Kidney (tissue), 14 donors: Measurements from ENCODE around the gene TCERG1L. TPM values are rescaled to one million over a fixed set of nuclear protein-coding genes. Genes with fewer than 3 reads are reported as not detected.

ENCODE experiments used
- DNase-seq, 5 donors: peaks; one replicate each; pipeline ENCODE4 v3.0.0-alpha.2; 2013 to 2020
- FAIRE-seq: peaks from 2 replicates; lab custom pipeline; 2012; peaks lifted over from hg19 to GRCh38; lab: Jason Lieb, UNC
- H3K27ac ChIP-seq, 2 donors: one replicate each; pipeline ENCODE4 v1.7.0; 2013; ENCODE audit warnings: low read depth in 2 of 2, low read length in 2 of 2, inconsistent platforms in 1 of 2
- H3K27me3 ChIP-seq: one replicate; pipeline ENCODE4 v1.7.1; 2013; ENCODE audit warnings: low read length, inconsistent platforms; ENCODE audit not compliant: control insufficient read depth, insufficient read depth
- H3K36me3 ChIP-seq, 3 donors: one replicate each; pipeline versions ENCODE4 v1.7.0 to v1.7.1; 2013; ENCODE audit warnings: low read length in 3 of 3, control low read depth in 1 of 3, inconsistent platforms in 1 of 3; ENCODE audit not compliant: insufficient read depth in 3 of 3, control insufficient read depth in 2 of 3
- H3K4me1 ChIP-seq, 3 donors: one replicate each; pipeline versions ENCODE4 v1.7.0 to v1.7.1; 2013; ENCODE audit warnings: low read length in 3 of 3, inconsistent platforms in 1 of 3, low read depth in 1 of 3; ENCODE audit not compliant: control insufficient read depth in 2 of 3, insufficient read depth in 2 of 3
- H3K4me3 ChIP-seq, 3 donors: one replicate each; pipeline versions ENCODE4 v1.7.0 to v1.8.1; 2013; ENCODE audit warnings: low read length in 3 of 3, control low read depth in 1 of 3, inconsistent platforms in 1 of 3
- H3K9ac ChIP-seq, 3 donors: one replicate each; pipeline versions ENCODE4 v1.7.0 to v1.7.1; 2013; ENCODE audit warnings: low read length in 3 of 3, control low read depth in 1 of 3, inconsistent platforms in 1 of 3
- H3K9me3 ChIP-seq, 3 donors: one replicate each; pipeline versions ENCODE4 v1.7.0 to v1.7.1; 2013; ENCODE audit warnings: low read length in 3 of 3, control low read depth in 1 of 3, inconsistent platforms in 1 of 3; ENCODE audit not compliant: control insufficient read depth in 2 of 3, insufficient read depth in 1 of 3
- intact Hi-C: fragments of 100-400 bp; cut with DNase I; formaldehyde crosslinking; loops from one replicate; pipeline ENCODE4 v1.11.1; 2022
- polyA plus RNA-seq: library from polyadenylated mRNA; stranded (reverse); fragments of 350-450 nt; fragmentation: Illumina TruSeq; extraction: RNeasy Lipid Tissue Mini Kit (QIAGEN cat#74804); gene quantifications from one replicate; pipeline ENCODE4 v1.2.3, GENCODE V29; 2014; ENCODE audit warnings: low read depth, low replicate concordance; ENCODE audit not compliant: insufficient read depth
- total RNA-seq: library from RNA; stranded (reverse); fragmentation: NEBNext Ultra II Directional; extraction: Animal tissue kit (Norgen Biotek cat#: 25700); gene quantifications from one replicate; pipeline ENCODE4 v1.2.1, GENCODE V29; 2021
- TF ChIP-seq, protein P1 (sequence below): IDR thresholded peaks from 3 replicates; pipeline ENCODE4 v1.5.1; 2012; ENCODE audit warnings: mild to moderate bottlenecking, moderate library complexity, borderline replicate concordance; ENCODE audit not compliant: insufficient read depth; ENCODE audit errors: extremely low read depth
- donor health status: control.
- donor health status: control.
- donor health status: control.
- donor health status: control.
- donor health status: control.
- donor health status: DM: yes; HTN: yes; CAD: no.
- donor health status: Normal renal cell carcinoma (clear cell type).

The TCERG1L gene
- total and polyA plus RNA-seq, 2 donors from 2014 or later: not detected

GRCh38 chr10:131218811-131219583, 92.5 kb downstream of the TCERG1L start:
- H3K4me3 ChIP-seq: no peak overlapping the region
- FAIRE-seq (no peak), DNase-seq (peak in 1 of 5 donors; percentile 62)
- no peak overlapping the region for H3K9ac ChIP-seq
- H3K27me3 ChIP-seq: no peaks in the 10 kb centered on the region
- no peaks in the 10 kb centered on the region for H3K4me1 ChIP-seq
- intact Hi-C loops: no loop called here
- no peaks in the 10 kb centered on the region for H3K9me3 ChIP-seq
- no peaks in the 10 kb centered on the region for H3K36me3 ChIP-seq
- no peak overlapping the region for H3K27ac ChIP-seq
- TF ChIP-seq, protein P1, sequence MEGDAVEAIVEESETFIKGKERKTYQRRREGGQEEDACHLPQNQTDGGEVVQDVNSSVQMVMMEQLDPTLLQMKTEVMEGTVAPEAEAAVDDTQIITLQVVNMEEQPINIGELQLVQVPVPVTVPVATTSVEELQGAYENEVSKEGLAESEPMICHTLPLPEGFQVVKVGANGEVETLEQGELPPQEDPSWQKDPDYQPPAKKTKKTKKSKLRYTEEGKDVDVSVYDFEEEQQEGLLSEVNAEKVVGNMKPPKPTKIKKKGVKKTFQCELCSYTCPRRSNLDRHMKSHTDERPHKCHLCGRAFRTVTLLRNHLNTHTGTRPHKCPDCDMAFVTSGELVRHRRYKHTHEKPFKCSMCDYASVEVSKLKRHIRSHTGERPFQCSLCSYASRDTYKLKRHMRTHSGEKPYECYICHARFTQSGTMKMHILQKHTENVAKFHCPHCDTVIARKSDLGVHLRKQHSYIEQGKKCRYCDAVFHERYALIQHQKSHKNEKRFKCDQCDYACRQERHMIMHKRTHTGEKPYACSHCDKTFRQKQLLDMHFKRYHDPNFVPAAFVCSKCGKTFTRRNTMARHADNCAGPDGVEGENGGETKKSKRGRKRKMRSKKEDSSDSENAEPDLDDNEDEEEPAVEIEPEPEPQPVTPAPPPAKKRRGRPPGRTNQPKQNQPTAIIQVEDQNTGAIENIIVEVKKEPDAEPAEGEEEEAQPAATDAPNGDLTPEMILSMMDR: no peak

- FAIRE-seq (no peak), DNase-seq (peak in 1 of 5 donors; percentile 41)
- no peak overlapping the region for H3K9ac ChIP-seq
- no peak overlapping the region for H3K27ac ChIP-seq
- no peak overlapping the region for H3K4me3 ChIP-seq
- H3K4me1 ChIP-seq: no peaks in the 10 kb centered on the region
- TF ChIP-seq, protein P1: no peak
- intact Hi-C loops: no loop called here
- H3K36me3 ChIP-seq: no peaks in the 10 kb centered on the region
- no peaks in the 10 kb centered on the region for H3K9me3 ChIP-seq
- H3K27me3 ChIP-seq: no peaks in the 10 kb centered on the region
Observed at GRCh38 chr10:131216681-131217230, 94.8 kb downstream of the TCERG1L start.

- Histone ChIP-seq H3K4me3 (no peak overlapping the region), H3K4me1 (no peaks in the 10 kb centered on the region), H3K9me3 (no peaks in the 10 kb centered on the region), H3K27ac (no peak overlapping the region), H3K27me3 (no peaks in the 10 kb centered on the region), H3K36me3 (no peaks in the 10 kb centered on the region), H3K9ac (no peak overlapping the region)
- intact Hi-C loops: no loop called here
- FAIRE-seq (no peak), DNase-seq (peak in 1 of 5 donors; percentile 68)
- TF ChIP-seq, protein P1: no peak
Observed at GRCh38 chr10:131215776-131216175, 95.7 kb downstream of the TCERG1L start.
